ENCODE results near the gene ZNF8.

Gene ZNF8

GRCh38 chr19:58296104-58296503 is 17.3 kb downstream of the ZNF8 start:
- no peak for DNase-seq (ENCODE audit: low spot score)

DNA sequence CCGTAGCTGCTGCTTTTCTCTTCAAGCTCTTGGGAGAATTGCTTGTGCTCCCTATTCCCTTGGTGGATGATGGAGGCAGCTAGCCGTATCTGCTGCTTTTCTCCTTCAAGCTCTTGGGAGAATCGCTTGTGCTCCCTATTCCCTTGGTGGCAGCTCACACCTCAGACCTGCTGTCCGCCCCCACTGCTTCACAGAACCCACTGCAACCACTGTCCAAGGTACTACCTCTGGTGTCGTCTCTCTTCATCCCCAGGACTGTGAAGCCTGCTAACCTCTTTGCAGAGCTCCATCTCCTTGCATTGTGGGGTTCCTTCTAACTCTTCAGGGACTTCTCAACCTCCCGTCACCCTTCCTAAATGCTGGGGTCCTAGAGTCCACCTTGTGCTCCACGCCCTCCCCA is 21.9 kb downstream of the ZNF8 start:
- no peak for DNase-seq (ENCODE audit: low spot score)

DNA sequence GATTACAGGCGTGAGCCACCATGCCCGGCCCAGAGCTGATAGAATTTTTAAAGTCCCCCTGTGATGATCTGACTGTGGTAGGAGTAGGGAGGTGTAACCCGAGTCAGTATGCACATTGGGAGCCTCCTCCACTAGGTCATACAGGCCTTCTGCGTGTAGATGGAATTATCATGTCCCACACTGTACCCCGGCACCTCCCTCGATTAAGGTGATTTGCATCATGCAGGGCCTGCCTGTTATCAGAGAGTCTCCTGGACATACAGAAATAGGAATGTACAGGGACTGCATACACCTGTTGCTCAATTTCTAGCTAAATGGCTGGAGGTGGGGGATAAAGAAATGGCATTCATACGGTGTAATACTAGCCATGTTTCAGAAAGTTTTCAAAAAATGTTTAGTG is 25.5 kb downstream of the ZNF8 start:
- DNase-seq (ENCODE audit: low spot score) = no peak

- DNase-seq (ENCODE audit: low spot score) = no peak
Measured at GRCh38 chr19:58304748-58305064, 26.0 kb downstream of the ZNF8 start.

DNA sequence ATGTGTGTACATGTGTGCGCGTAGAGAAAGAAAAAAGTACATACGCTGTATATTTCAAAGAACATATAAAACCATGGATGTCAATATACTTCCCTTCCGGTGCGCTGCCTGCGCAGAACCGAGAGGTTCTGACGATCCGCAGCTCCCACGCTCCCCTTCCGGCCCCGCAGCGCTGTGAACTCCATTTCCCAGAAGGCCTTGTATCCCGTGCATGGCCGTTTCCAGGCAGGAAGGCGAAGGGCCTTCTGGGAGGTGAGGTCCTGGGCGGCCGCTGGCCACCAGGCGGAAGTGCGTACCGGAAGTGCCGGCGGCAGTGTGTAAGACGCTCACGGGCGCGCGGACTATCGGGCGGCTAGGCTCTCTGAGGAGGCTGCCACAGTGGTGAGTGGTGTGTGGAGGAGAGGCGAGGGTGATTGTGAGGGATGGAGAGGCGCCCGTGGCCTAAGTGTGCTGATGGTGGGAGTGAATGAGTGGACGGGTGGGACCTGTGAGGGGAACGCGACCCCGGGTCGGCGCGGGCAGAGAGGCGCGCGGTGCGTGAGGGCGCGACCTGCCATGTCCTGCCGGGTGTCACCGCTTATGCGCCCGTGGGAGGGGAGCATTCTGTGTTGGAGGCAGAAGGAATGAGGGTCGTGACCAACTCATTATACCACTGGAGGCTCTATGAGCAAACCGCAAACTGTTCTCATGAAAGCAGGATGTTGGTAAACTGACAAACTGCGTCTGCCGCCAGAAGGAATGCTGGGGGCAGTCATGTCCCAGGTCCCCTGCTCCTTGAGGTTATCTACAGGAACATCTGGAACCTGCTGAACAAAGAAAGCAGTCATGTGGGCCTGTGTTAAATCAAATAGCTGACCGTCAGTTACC is 26.5 kb downstream of the ZNF8 start, which contains the start of gene ERVK3-1:
Gene ERVK3-1 (plus strand): TSS at position 313 of the 867 bp plus-strand sequence. CDS start 6,792 bp downstream, outside the sequence.
- peak; percentile 99 for DNase-seq (ENCODE audit: low spot score)

DNA sequence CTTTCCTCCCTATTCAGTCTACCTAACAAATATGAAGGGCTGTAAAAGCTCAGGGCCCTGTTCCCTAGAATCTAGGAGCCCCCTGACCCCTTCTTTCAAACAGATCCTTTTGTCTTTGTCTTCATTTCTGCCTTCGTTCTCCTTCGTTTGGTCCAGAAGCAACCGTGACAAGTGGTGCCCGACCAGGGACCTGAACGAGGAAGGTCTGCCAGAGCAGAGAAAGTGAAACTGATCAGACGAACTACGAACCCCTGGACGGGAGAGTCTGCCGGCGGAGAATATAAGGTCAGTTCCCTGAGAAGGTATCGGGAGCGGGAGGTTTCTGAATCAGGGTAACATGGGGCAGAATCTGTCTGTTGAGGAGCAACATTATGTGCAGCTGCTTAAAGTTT is 27.2 kb downstream of the ZNF8 start:
- DNase-seq (ENCODE audit: low spot score) = no peak

DNA sequence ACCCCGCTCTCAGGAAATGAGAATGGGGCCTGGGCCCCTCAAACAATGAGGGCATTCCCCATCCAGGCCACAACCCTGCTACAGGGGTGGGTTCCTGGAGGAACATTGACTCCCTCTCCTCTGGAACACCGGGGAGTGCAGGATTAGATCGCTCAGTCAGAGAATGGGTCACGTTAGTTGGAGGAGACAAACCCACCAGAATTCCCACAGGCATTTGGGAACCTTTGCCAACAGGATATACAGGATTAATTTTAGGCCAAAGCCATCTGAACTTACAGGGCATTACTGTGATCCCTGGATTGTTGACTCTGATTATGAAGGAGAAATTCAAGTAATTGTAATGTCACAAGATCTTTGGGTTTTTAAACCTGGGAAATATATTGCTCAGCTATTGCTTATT is 29.0 kb downstream of the ZNF8 start:
- DNase-seq (ENCODE audit: low spot score) = no peak

- DNase-seq (ENCODE audit: low spot score) = peak; percentile 58
Measured at GRCh38 chr19:58310685-58311084, 31.9 kb downstream of the ZNF8 start.

DNA sequence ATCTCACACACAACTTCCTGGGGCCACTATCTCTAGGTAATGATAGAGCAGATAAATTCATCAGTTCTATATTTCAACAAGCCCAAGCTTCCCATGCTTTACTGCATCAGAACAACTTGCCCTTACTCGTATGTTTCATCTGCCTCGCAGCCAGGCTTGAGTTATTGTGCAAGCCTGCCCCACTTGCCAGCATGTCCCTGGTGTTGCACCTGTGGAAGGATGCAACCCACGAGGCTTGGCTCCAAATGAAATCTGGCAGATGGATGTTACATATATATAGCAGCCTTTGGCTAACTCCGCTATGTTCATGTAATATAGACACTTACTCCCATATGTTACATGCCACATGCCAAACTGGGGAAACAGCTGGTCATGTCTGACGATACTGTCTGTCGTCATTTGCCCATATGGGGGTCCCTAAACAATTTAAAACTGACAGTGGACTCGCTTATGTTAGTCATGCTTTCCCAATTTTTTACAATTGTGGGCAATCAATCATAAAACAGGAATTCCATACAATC is 32.6 kb downstream of the ZNF8 start:
- DNase-seq (ENCODE audit: low spot score) = no peak

DNA sequence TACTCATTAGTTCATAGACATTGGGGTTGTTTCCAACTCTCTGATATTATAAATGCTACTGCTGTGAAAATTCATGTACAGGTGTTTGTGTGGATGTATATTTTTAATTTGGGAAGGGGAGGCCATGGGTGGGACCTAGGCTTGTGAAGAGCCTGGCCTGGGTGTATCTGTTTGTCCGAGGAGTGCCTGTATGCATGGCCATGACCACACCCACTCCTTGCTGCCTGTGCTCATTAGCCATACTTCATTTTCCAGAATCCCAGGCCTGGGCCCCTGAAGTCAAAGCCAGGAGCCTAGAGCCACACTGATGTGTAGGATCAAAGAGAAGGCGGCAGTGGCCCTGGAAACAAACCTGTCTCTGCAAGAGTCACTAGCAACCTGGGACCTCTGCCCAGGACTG is 36.8 kb downstream of the ZNF8 start:
- no peak for DNase-seq (ENCODE audit: low spot score)

GRCh38 chr19:58317476-58318072 is 38.8 kb downstream of the ZNF8 start:
- no peak for DNase-seq (ENCODE audit: low spot score)

DNA sequence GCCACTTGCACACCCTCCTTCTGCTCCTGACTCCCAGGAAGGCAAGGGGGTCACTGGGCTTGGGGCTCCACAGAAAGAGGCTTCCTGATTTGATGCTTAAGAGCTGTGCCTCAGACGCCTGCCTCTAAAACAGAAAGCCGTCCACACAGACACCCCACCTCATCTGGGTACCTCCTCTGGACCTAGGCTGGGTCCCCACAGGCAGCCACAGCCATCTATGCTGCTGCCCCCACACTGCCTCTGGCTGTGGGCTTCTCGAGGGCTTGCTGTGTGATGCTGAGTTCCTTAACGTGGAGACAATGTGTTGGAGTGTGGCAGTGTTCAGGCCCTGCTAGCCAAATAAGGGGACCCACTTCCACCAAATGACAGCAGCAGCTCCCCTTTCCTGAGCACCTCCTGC is 39.5 kb downstream of the ZNF8 start:
- DNase-seq (ENCODE audit: low spot score) = no peak

- DNase-seq (ENCODE audit: low spot score) = no peak
Measured at GRCh38 chr19:58319241-58319640, 40.5 kb downstream of the ZNF8 start.

DNA sequence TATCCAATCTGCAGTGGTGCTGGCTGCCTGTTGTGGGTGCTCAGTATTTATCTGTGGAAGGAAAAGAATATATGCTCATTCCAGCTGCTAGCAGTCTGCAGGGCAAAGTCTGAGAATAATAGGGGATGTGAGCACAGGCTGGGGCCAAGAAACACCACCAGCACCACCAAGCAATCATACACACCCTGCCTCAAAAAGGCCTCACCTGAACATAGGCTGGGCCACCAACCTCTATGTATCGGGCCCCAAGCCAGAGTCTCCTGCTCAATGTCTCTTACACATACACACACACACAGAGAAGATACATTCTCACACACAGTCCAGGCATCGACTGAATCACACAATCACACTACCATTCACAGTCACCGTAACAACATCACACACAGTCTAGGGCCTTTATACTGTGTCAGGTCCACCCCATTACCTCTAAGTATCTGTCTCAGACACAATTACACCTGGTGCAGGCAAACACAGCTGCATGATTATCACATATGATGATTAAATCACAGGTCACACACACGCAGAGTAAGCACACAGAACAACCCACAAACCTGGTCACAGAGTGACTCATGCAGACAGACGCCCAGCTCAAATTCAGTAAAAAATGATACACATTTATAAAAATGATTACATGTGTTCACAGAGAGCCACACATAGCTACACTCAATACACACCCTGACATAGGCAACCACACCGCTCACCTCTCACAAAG is 46.7 kb downstream of the ZNF8 start:
- DNase-seq (ENCODE audit: low spot score) = no peak

- DNase-seq (ENCODE audit: low spot score) = no peak
Measured at GRCh38 chr19:58326501-58326913, 47.8 kb downstream of the ZNF8 start.

- DNase-seq (ENCODE audit: low spot score) = peak; percentile 97
Measured at GRCh38 chr19:58326914-58327726, 48.4 kb downstream of the ZNF8 start, which contains the start of gene ZSCAN22. TSS of gene ZSCAN22 (plus strand) at chr19:58326994. CDS start at chr19:58334803, 7,809 bp downstream.

DNA sequence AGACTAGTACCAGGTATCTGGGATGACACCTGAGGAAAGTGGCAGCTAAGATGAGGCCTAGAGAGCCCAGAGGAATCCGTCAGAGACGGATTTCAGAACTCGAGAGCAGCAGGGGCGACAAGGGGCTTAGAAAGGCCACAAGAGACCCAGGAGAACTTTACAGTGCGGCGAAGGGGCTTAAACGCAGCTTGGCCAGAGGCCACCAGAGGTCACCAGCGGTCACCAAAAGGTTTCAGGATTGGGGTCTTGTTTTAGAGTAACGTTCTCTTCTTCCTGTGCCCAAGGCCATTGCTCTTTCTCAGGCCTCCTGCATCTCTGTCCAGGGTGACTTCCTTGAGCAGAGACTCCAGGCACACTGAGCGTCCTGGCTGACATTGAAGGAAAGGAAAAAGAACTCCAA is 50.2 kb downstream of the ZNF8 start:
- DNase-seq (ENCODE audit: low spot score) = peak; percentile 20

DNA sequence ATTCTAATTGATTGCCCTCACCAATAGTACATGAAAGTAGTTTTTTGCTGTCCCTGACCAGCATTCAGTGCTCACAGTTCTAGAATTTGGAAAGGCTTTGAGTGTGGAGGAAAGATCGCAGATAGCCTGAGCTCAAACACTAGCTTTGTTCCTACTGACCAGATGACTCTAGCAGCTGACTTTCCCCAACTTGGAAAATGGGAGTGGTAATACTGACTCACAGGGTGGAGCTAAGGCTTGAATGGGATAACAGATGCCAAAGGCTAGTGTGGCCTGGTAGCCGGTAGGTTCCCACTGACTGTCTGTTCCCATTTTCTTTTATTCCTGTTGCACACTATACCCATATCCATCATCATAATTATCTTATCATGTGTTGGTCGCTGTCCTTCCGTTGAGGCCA is 51.7 kb downstream of the ZNF8 start:
- DNase-seq (ENCODE audit: low spot score) = no peak

- DNase-seq (ENCODE audit: low spot score) = no peak
Measured at GRCh38 chr19:58332697-58333096, 53.9 kb downstream of the ZNF8 start.

DNA sequence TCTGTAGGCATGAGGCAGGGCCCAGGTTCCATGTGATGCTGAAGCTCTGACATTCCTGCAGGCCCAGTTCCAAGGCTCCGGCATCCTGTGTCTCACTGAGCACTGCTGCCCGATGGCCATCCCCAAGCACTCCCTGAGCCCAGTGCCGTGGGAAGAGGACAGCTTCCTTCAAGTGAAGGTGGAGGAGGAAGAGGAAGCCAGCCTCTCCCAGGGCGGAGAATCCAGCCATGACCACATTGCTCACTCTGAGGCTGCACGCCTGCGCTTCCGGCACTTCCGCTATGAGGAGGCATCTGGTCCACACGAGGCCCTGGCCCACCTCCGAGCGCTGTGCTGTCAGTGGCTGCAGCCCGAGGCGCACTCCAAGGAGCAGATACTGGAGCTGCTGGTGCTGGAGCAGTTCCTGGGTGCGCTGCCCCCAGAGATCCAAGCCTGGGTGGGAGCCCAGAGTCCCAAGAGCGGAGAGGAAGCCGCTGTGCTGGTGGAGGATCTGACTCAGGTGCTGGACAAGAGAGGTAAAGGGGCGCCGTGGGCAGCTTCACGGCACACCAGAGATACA is 56.0 kb downstream of the ZNF8 start:
- DNase-seq (ENCODE audit: low spot score) = no peak

DNA sequence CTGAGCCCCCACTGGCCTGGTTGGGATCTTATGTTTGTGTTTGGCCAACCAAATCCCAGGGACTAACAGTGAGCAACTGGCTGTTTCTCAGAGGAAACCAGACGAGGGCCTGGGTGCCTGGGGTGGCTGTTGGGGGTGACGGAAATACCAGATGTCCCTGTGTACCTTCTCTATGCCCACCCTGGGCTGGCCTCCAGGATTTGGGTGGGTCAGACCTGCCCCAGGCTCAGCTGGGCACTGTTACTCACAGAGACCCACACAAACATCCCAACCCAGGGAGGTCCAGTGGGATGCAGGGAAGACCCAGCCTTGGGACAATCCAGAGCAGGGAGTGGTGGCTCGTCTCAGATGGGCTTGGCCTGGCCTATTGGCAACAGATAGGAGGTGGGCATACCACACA is 56.9 kb downstream of the ZNF8 start:
- DNase-seq (ENCODE audit: low spot score) = no peak

- no peak for DNase-seq (ENCODE audit: low spot score)
Measured at GRCh38 chr19:58336216-58336615, 57.5 kb downstream of the ZNF8 start.
